Measurements from ENCODE around the gene SCYGR4.

GRCh38 chr2:227595797-227596196 is 21.5 kb upstream of the SCYGR4 start:
- TF ChIP-seq, protein P1, sequence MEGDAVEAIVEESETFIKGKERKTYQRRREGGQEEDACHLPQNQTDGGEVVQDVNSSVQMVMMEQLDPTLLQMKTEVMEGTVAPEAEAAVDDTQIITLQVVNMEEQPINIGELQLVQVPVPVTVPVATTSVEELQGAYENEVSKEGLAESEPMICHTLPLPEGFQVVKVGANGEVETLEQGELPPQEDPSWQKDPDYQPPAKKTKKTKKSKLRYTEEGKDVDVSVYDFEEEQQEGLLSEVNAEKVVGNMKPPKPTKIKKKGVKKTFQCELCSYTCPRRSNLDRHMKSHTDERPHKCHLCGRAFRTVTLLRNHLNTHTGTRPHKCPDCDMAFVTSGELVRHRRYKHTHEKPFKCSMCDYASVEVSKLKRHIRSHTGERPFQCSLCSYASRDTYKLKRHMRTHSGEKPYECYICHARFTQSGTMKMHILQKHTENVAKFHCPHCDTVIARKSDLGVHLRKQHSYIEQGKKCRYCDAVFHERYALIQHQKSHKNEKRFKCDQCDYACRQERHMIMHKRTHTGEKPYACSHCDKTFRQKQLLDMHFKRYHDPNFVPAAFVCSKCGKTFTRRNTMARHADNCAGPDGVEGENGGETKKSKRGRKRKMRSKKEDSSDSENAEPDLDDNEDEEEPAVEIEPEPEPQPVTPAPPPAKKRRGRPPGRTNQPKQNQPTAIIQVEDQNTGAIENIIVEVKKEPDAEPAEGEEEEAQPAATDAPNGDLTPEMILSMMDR (IDR thresholded peaks at IDR 0.05; ENCODE audit: insufficient read depth, low read depth, low read length): no peak
- no peak for TF ChIP-seq EZH2 (IDR thresholded peaks at IDR 0.05; ENCODE audit: insufficient read depth, low read length)
